CD14-positive monocyte (primary cell): Measurements from ENCODE around the gene AKR7A3. TPM values are rescaled to one million over a fixed set of nuclear protein-coding genes. Genes with fewer than 3 reads are reported as not detected.
"Not testable (repeated sequence)": the region's sequence is repeated elsewhere in the genome, so short reads cannot be mapped to it uniquely, and the experiment has no call there.

Experiments
- DNase-seq, 3 donors: peaks; one replicate each; pipeline ENCODE4 v3.0.0-alpha.2; 2011 to 2022
- H2AFZ ChIP-seq: 2 replicates; pipeline ENCODE4 v1.6.0; 2012; ENCODE audit warnings: mild to moderate bottlenecking, low read depth, low read length, inconsistent platforms; ENCODE audit not compliant: insufficient read depth, poor library complexity, severe bottlenecking
- H3K27ac ChIP-seq, 2 donors: 1 replicate in 1 of 2; 2 replicates in 1 of 2; pipeline ENCODE4 v1.5.1; 2012 to 2013; ENCODE audit warnings: low read length in 2 of 2, control low read depth in 1 of 2, inconsistent platforms in 1 of 2, low read depth in 1 of 2, mild to moderate bottlenecking in 1 of 2
- H3K27me3 ChIP-seq, 2 donors: one replicate each; pipeline versions ENCODE4 v1.6.0 to v1.6.1; 2011 to 2013; ENCODE audit warnings: low read length in 2 of 2; ENCODE audit not compliant: control insufficient read depth in 2 of 2, insufficient read depth in 2 of 2
- H3K36me3 ChIP-seq, 2 donors: replicated peaks in 1 of 2; 1 replicate in 1 of 2; 2 replicates in 1 of 2; pipeline versions ENCODE4 v1.5.1 to v1.6.1; 2012 to 2013; ENCODE audit warnings: low read length in 2 of 2, control low read depth in 1 of 2, inconsistent platforms in 1 of 2, mild to moderate bottlenecking in 1 of 2; ENCODE audit not compliant: insufficient read depth in 2 of 2, control insufficient read depth in 1 of 2
- H3K4me1 ChIP-seq, 2 donors: 1 replicate in 1 of 2; 2 replicates in 1 of 2; pipeline versions ENCODE4 v1.5.1 to v1.6.1; 2012 to 2013; ENCODE audit warnings: low read length in 2 of 2, control low read depth in 1 of 2, inconsistent platforms in 1 of 2, mild to moderate bottlenecking in 1 of 2, moderate library complexity in 1 of 2; ENCODE audit not compliant: insufficient read depth in 2 of 2, control insufficient read depth in 1 of 2
- H3K4me2 ChIP-seq: replicated peaks from 2 replicates; pipeline ENCODE3; 2012; ENCODE audit warnings: low read length, moderate library complexity, mild to moderate bottlenecking; ENCODE audit not compliant: poor library complexity, severe bottlenecking; ENCODE audit errors: extremely low read depth
- H3K4me3 ChIP-seq, 3 experiments: fragments of 200-600 bp in 1 of 3; sonication (generic) in 1 of 3; replicated peaks in 1 of 3; 1 replicate in 2 of 3; 2 replicates in 1 of 3; pipeline ENCODE4 v1.5.1; 2011 to 2013; ENCODE audit warnings: low read length in 3 of 3, mild to moderate bottlenecking in 3 of 3, control low read depth in 2 of 3, low read depth in 2 of 3, inconsistent platforms in 1 of 3, moderate library complexity in 1 of 3
- H3K79me2 ChIP-seq: 2 replicates; pipeline ENCODE4 v1.6.0; 2012; ENCODE audit warnings: mild to moderate bottlenecking, control low read depth, inconsistent platforms, low read length, moderate library complexity; ENCODE audit not compliant: insufficient read depth
- H3K9ac ChIP-seq: 2 replicates; pipeline ENCODE4 v1.6.0; 2017; ENCODE audit warnings: low read length, mild to moderate bottlenecking; ENCODE audit not compliant: insufficient read depth, poor library complexity, severe bottlenecking
- H3K9me3 ChIP-seq, 2 donors: replicated peaks in 1 of 2; 1 replicate in 1 of 2; 2 replicates in 1 of 2; pipeline versions ENCODE4 v1.5.1 to v1.6.1; 2012 to 2013; ENCODE audit warnings: low read length in 2 of 2, control low read depth in 1 of 2; ENCODE audit not compliant: control insufficient read depth in 1 of 2, insufficient read depth in 1 of 2
- H4K20me1 ChIP-seq: 2 replicates; pipeline ENCODE4 v1.6.0; 2012; ENCODE audit warnings: mild to moderate bottlenecking, low read length, control low read depth, moderate library complexity; ENCODE audit not compliant: insufficient read depth
- H3K27ac Mint-ChIP-seq, 7 donors: one replicate each; pipeline ENCODE4 v1.8.0; 2020; ENCODE audit warnings: mild to moderate bottlenecking in 7 of 7, mixed read lengths in 7 of 7, moderate library complexity in 6 of 7, inconsistent platforms in 2 of 7
- H3K27me3 Mint-ChIP-seq, 3 donors: one replicate each; pipeline ENCODE4 v1.8.0; 2021 to 2022; ENCODE audit warnings: low read depth in 3 of 3, mild to moderate bottlenecking in 3 of 3, mixed read lengths in 3 of 3, moderate library complexity in 3 of 3, inconsistent platforms in 1 of 3
- H3K36me3 Mint-ChIP-seq, 2 donors: one replicate each; pipeline ENCODE4 v1.8.0; 2020; ENCODE audit warnings: mixed read lengths in 2 of 2, inconsistent platforms in 1 of 2, mild to moderate bottlenecking in 1 of 2
- H3K4me1 Mint-ChIP-seq: one replicate; pipeline ENCODE4 v1.8.0; 2020; ENCODE audit warnings: mild to moderate bottlenecking, mixed read lengths
- H3K4me3 Mint-ChIP-seq, 2 donors: one replicate each; pipeline ENCODE4 v1.8.0; 2020; ENCODE audit warnings: mild to moderate bottlenecking in 2 of 2, mixed read lengths in 2 of 2, moderate library complexity in 1 of 2
- H3K9me3 Mint-ChIP-seq, 7 donors: one replicate each; pipeline ENCODE4 v1.8.0; 2020 to 2022; ENCODE audit warnings: mixed read lengths in 7 of 7, mild to moderate bottlenecking in 6 of 7, moderate library complexity in 6 of 7, inconsistent platforms in 2 of 7
- CTCF ChIP-seq: fragments of 200-600 bp; IDR thresholded peaks from one replicate; pipeline ENCODE4 v1.8.0; 2022; ENCODE audit warnings: antibody characterized with exemption, mild to moderate bottlenecking
- WGBS: methylation state at CpG from one replicate; pipeline ENCODE4 v1.1.5; 2013; ENCODE audit warnings: missing lambda C conversion rate; ENCODE audit not compliant: insufficient coverage; 5-methylcytosine and 5-hydroxymethylcytosine counted together
- intact Hi-C, 2 donors: fragments of 100-400 bp; cut with micrococcal nuclease; formaldehyde crosslinking; loops; one replicate each; pipeline versions ENCODE4 v1.15.0 to v1.15.1; 2023
- polyA plus RNA-seq, 3 donors: library from polyadenylated mRNA; depleted of rRNA in 1 of 3; unstranded in 2 of 3; stranded (reverse) in 1 of 3; fragments of 300-500 nt in 2 of 3; fragments of >200 nt in 1 of 3; fragmentation: Illumina TruSeq in 2 of 3; gene quantifications; 1 replicate in 2 of 3; 2 replicates in 1 of 3; pipeline ENCODE4 v1.2.3, GENCODE V29; 2012 to 2021

Gene AKR7A3
- polyA plus RNA-seq, 3 donors = 0.15 to 0.56 TPM; not detected in 1

- H3K4me1 Mint-ChIP-seq, H3K4me3 Mint-ChIP-seq, H2AFZ ChIP-seq, H4K20me1 ChIP-seq, H3K4me3 ChIP-seq, H3K27ac Mint-ChIP-seq, H3K36me3 ChIP-seq, intact Hi-C loops, H3K27ac ChIP-seq, H3K4me2 ChIP-seq, H3K79me2 ChIP-seq, H3K4me1 ChIP-seq, H3K9me3 ChIP-seq, DNase-seq, H3K9ac ChIP-seq, H3K36me3 Mint-ChIP-seq, H3K9me3 Mint-ChIP-seq: not testable (repeated sequence)
- peaks cover 5 to 16% of the 10 kb centered on the region in 2 donors for H3K27me3 ChIP-seq
- peaks cover 18 to 27% (median 21%) of the 10 kb centered on the region in 3 donors for H3K27me3 Mint-ChIP-seq
- WGBS = no CpG with 5 or more reads among the region's 9 CpGs
Measured at GRCh38 chr1:19269427-19270342, 18.9 kb downstream of the AKR7A3 start.

GRCh38 chr1:19268445-19268844, 20.1 kb downstream of the AKR7A3 start:
- 80% methylated on average over 11 of the region's 11 CpGs for WGBS
- Histone ChIP-seq H3K9ac (no peak overlapping the region), H3K79me2 (no peaks in the 10 kb centered on the region), H4K20me1 (no peaks in the 10 kb centered on the region), H3K4me2 (no peak overlapping the region), H3K27ac (no peak overlapping the region), H3K27me3 (peaks cover 0 to 6% of the 10 kb centered on the region in 2 donors), H3K4me1 (no peaks in the 10 kb centered on the region), H3K36me3 (no peaks in the 10 kb centered on the region), H2AFZ (no peak overlapping the region), H3K9me3 (no peaks in the 10 kb centered on the region), H3K4me3 (no peak overlapping the region)
- peaks cover 0 to 1% of the 10 kb centered on the region in 2 donors for H3K36me3 Mint-ChIP-seq
- H3K9me3 Mint-ChIP-seq = peaks cover 0 to 3% (median 2%) of the 10 kb centered on the region in 7 donors
- no peak for DNase-seq
- TF ChIP-seq CTCF = no peak
- intact Hi-C loops = no loop called here
- H3K27me3 Mint-ChIP-seq = peaks cover 9 to 15% (median 11%) of the 10 kb centered on the region in 3 donors
- H3K4me1 Mint-ChIP-seq = no peaks in the 10 kb centered on the region
- no peak overlapping the region for H3K4me3 Mint-ChIP-seq
- no peak overlapping the region for H3K27ac Mint-ChIP-seq
